Measurements from ENCODE around the gene UPK3A.
A peak's percentile ranks its signal among the peaks of the same experiment; 100 is the strongest.

UPK3A gene

DNA sequence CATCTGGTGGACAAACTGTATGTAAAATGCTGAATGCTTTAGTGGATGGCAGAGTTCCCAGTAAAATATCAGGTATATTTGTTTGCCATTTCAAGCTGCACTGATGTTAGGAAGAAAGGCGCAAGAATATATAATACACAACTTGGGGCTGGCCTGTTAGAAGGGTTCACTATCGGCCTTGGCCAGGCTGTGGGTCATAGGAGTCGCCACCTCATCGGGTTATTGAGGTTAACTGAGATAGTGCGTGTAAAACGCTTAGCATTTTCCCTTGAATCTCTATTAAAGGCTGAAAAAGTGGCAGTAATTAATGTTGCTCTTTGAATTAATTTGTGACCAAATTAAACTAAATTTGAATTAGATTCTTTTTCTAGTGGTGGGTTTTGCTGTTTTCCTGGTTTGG is 30.0 kb downstream of the UPK3A start:
- no peak overlapping the region for H3K4me3 ChIP-seq (ENCODE audit: low read length)
- no peaks in the 10 kb centered on the region for H3K36me3 ChIP-seq (ENCODE audit: control insufficient read depth, insufficient read depth, low read length, severe bottlenecking)
- H3K9ac ChIP-seq (ENCODE audit: low read length), result no peak overlapping the region
- peaks cover 38% of the 10 kb centered on the region for H3K4me1 ChIP-seq (ENCODE audit: control insufficient read depth, insufficient read depth, low read length)
- H3K27me3 ChIP-seq (replicated peaks; ENCODE audit: control insufficient read depth, insufficient read depth, low read length), result no peaks in the 10 kb centered on the region
- no peak for DNase-seq (ENCODE audit: low read depth)
- H3K9me3 ChIP-seq (ENCODE audit: control insufficient read depth, low read length), result no peaks in the 10 kb centered on the region

DNA sequence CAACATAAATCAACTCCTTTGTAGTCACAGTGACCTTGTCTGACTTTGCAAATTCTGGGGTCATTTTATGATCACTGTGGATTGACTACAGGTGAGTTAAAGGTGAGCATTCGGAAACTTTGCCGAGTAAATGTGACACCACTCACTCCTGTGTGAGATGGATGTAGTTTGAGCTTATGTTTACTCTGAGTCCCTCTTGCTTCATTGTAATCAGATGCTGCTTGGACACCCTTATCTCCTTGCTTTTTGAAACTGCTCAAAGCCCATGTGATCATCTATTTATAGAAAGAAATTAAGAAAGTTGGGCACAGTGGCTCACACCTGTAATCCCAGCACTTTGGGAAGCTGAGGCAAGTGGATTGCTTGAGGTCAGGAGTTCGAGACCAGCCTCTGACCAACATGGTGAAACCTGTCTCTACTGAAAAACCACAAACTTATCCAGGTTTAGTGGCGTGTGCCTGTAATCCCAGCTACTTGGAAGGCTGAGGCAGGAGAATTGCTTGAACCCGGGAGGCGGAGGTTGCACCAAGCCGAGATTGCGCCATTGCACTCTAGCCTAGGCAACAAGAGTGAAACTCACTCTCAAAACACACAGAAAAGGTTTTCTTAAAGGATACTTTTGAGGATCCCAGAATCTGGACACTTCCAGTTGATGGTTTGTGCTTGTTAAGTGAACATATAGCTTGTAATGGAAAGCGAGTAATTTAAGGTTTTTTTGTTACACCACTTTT is 32.2 kb downstream of the UPK3A start:
- H3K36me3 ChIP-seq (ENCODE audit: control insufficient read depth, insufficient read depth, low read length, severe bottlenecking), result no peaks in the 10 kb centered on the region
- H3K4me3 ChIP-seq (ENCODE audit: low read length), result no peak overlapping the region
- no peak overlapping the region for H3K9ac ChIP-seq (ENCODE audit: low read length)
- no peak for DNase-seq (ENCODE audit: low read depth)
- H3K9me3 ChIP-seq (ENCODE audit: control insufficient read depth, low read length), result no peaks in the 10 kb centered on the region
- peaks cover 38% of the 10 kb centered on the region for H3K4me1 ChIP-seq (ENCODE audit: control insufficient read depth, insufficient read depth, low read length)
- H3K27me3 ChIP-seq (replicated peaks; ENCODE audit: control insufficient read depth, insufficient read depth, low read length), result no peaks in the 10 kb centered on the region

DNA sequence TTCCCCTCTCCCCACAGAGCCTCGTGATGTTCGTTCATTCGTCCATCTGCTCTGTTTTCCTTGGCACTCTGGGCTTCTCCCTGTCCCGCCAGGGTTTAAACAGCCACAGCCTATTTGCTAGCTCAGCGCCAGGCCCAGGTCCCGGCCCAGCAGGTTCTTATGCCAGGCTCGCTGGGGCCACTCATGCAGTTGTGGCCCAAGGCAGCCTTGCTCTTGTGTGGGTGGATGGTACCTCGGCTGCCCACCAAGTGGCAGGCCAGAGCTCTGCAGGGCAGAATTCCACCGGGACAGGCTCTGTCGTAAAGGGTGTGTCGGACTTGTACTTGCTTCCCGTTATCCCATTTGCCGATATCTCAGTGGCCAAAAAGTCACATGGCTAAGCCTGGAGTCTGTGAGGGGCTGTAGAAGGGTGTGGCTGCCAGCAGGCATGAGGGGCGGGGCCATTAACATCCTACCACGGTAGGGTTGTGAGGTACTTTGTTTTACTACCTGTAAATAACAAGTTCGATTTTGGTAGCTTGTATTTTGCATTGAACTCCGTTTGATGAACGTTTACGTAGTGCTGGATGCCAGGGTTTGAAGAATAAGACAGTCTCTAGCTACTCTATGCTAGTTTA is 32.9 kb downstream of the UPK3A start:
- H3K4me3 ChIP-seq (ENCODE audit: low read length), result no peak overlapping the region
- no peaks in the 10 kb centered on the region for H3K9me3 ChIP-seq (ENCODE audit: control insufficient read depth, low read length)
- peak; percentile 17 for DNase-seq (ENCODE audit: low read depth)
- H3K4me1 ChIP-seq (ENCODE audit: control insufficient read depth, insufficient read depth, low read length), result peaks cover 38% of the 10 kb centered on the region
- peak overlapping the region; percentile 31 for H3K9ac ChIP-seq (ENCODE audit: low read length)
- H3K27me3 ChIP-seq (replicated peaks; ENCODE audit: control insufficient read depth, insufficient read depth, low read length), result no peaks in the 10 kb centered on the region
- peaks cover 3% of the 10 kb centered on the region for H3K36me3 ChIP-seq (ENCODE audit: control insufficient read depth, insufficient read depth, low read length, severe bottlenecking)

DNA sequence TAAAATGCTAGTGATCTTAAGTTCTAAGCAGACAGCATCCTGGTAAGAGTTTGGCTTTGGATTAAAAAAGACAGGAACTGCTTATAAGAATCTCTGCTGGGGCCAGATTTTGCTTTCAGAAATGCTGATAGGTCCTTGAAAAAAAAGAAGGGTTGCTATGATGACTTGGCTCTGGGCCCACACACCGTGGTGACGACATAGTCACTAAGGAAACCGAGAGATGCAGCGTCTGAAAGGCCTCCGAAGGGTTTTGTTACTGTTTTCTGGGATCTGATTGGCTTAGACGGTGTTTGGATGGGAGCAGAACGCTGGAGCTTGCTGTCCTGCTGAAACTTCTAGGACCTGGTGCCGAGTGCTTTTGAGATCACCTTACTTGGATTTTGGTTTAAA is 33.4 kb downstream of the UPK3A start:
- no peaks in the 10 kb centered on the region for H3K9me3 ChIP-seq (ENCODE audit: control insufficient read depth, low read length)
- H3K9ac ChIP-seq (ENCODE audit: low read length), result peak overlapping the region; percentile 31
- H3K36me3 ChIP-seq (ENCODE audit: control insufficient read depth, insufficient read depth, low read length, severe bottlenecking), result peaks cover 7% of the 10 kb centered on the region
- peaks cover 38% of the 10 kb centered on the region for H3K4me1 ChIP-seq (ENCODE audit: control insufficient read depth, insufficient read depth, low read length)
- H3K4me3 ChIP-seq (ENCODE audit: low read length), result no peak overlapping the region
- H3K27me3 ChIP-seq (replicated peaks; ENCODE audit: control insufficient read depth, insufficient read depth, low read length), result no peaks in the 10 kb centered on the region
- peak; percentile 94 for DNase-seq (ENCODE audit: low read depth)

DNA sequence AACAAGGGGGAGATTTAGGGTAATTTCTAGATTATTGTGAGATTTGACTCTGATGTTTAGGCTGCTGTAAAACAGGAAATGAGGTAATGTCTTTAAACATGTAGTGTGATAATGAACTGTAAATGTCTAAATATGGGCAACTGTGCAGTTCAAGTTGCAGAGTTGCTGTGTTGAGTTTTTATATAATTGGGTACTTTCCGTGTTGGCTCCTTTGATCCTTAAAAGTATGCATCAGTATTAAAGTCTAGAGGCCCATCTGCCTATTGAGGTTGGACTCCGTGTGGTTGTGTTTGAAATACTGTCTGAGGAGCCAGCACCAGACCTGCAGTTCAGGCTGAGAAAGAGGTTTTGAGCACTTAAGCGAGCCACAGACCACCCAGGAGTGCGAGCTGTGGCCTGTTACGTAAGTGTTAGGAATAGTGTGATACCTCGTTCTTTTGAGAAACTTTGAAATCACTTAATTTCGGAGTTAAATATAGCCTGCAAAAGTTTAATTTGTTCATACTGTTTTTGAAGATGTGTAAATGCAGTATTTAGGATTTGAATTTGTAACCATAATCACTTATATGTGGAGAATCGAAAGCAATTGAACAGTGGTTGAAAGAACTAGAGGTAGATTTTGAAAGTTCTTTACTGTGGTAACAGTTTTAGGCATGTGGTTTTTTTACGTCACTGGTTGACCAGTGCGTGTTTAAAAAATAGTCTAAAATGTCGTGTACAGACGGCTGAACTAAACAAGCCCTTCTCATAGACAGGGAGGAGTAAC is 34.0 kb downstream of the UPK3A start:
- Histone ChIP-seq H3K36me3 (ENCODE audit: control insufficient read depth, insufficient read depth, low read length, severe bottlenecking) (peaks cover 13% of the 10 kb centered on the region), H3K9ac (ENCODE audit: low read length) (peak overlapping the region; percentile 58), H3K27me3 (replicated peaks; ENCODE audit: control insufficient read depth, insufficient read depth, low read length) (no peaks in the 10 kb centered on the region), H3K9me3 (ENCODE audit: control insufficient read depth, low read length) (no peaks in the 10 kb centered on the region), H3K4me1 (ENCODE audit: control insufficient read depth, insufficient read depth, low read length) (peaks cover 38% of the 10 kb centered on the region), H3K4me3 (ENCODE audit: low read length) (no peak overlapping the region)
- no peak for DNase-seq (ENCODE audit: low read depth)

DNA sequence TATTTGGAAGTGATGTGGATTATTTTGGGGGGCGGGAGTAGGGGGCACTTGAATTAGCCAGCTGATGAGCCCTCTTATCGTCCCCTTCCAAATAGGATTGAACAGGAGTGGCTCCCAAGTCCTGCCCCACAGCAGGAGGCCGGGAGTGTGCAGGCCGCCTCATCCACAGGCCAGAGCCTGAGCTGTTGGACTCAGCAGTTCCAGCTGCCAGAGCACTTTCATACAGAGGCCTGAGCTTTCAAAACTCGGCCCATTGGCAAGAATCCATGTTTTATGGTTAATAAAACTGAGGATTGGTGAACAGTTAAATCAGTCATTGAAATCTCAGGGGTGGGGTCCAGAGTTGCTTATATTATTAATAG is 34.6 kb downstream of the UPK3A start:
- no peak overlapping the region for H3K4me3 ChIP-seq (ENCODE audit: low read length)
- no peaks in the 10 kb centered on the region for H3K27me3 ChIP-seq (replicated peaks; ENCODE audit: control insufficient read depth, insufficient read depth, low read length)
- peak; percentile 29 for DNase-seq (ENCODE audit: low read depth)
- peak overlapping the region; percentile 58 for H3K9ac ChIP-seq (ENCODE audit: low read length)
- H3K4me1 ChIP-seq (ENCODE audit: control insufficient read depth, insufficient read depth, low read length), result peaks cover 38% of the 10 kb centered on the region
- peaks cover 19% of the 10 kb centered on the region for H3K36me3 ChIP-seq (ENCODE audit: control insufficient read depth, insufficient read depth, low read length, severe bottlenecking)
- H3K9me3 ChIP-seq (ENCODE audit: control insufficient read depth, low read length), result no peaks in the 10 kb centered on the region

DNA sequence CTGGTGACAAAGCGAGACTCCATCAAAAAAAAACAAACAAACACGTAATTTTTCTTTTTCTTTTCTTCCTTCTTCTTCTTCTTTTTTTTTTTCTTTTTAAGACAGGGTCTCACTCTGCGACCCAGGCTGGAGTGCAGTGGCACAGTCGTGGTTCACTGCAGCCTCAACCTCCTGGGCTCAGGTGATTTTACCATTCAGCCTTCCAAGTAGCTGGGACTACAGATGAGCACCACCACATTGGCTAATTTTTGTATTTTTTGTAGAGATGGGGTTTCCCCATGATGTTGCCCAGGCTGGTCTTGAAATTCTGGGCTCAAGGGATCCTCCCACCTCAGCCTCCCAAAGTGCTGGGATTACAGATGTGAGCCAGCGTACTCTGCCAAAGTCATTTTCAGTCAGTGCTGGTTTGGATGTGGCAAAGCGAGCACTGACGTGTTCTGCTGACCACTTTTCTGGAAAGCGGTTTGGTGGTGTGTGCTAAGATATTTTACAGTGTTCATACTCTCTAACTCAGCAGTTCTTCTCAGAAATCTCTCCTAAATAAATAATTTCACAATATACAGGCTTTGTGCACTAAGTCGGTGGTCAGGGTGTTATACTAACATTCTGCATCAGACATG is 35.7 kb downstream of the UPK3A start:
- no peak overlapping the region for H3K9ac ChIP-seq (ENCODE audit: low read length)
- no peaks in the 10 kb centered on the region for H3K27me3 ChIP-seq (replicated peaks; ENCODE audit: control insufficient read depth, insufficient read depth, low read length)
- no peaks in the 10 kb centered on the region for H3K9me3 ChIP-seq (ENCODE audit: control insufficient read depth, low read length)
- peaks cover 38% of the 10 kb centered on the region for H3K4me1 ChIP-seq (ENCODE audit: control insufficient read depth, insufficient read depth, low read length)
- peaks cover 22% of the 10 kb centered on the region for H3K36me3 ChIP-seq (ENCODE audit: control insufficient read depth, insufficient read depth, low read length, severe bottlenecking)
- DNase-seq (ENCODE audit: low read depth), result no peak
- H3K4me3 ChIP-seq (ENCODE audit: low read length), result no peak overlapping the region

DNA sequence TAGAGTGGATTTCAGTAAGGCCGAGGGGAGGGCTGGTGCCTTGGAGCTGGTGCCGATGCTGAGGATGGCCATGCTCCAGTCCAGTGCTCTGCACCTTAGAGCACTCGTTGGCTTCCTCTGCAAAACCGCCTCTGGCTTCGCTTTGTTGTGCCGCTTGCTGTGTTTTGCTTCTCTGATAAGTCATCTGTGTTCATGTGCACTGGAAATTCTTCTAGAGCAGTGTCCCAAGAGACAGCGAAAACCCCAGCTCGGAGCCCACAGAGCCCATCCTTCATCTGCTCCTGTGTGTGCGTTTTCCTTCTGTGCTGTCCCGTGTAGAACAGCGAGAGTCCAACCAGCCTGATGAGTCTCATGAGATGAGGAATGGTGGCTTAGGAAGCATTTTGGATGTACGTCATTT is 37.1 kb downstream of the UPK3A start:
- Histone ChIP-seq H3K9ac (ENCODE audit: low read length) (no peak overlapping the region), H3K4me1 (ENCODE audit: control insufficient read depth, insufficient read depth, low read length) (peaks cover 37% of the 10 kb centered on the region), H3K36me3 (ENCODE audit: control insufficient read depth, insufficient read depth, low read length, severe bottlenecking) (peaks cover 22% of the 10 kb centered on the region), H3K4me3 (ENCODE audit: low read length) (no peak overlapping the region), H3K27me3 (replicated peaks; ENCODE audit: control insufficient read depth, insufficient read depth, low read length) (no peaks in the 10 kb centered on the region), H3K9me3 (ENCODE audit: control insufficient read depth, low read length) (no peaks in the 10 kb centered on the region)
- DNase-seq (ENCODE audit: low read depth), result no peak

DNA sequence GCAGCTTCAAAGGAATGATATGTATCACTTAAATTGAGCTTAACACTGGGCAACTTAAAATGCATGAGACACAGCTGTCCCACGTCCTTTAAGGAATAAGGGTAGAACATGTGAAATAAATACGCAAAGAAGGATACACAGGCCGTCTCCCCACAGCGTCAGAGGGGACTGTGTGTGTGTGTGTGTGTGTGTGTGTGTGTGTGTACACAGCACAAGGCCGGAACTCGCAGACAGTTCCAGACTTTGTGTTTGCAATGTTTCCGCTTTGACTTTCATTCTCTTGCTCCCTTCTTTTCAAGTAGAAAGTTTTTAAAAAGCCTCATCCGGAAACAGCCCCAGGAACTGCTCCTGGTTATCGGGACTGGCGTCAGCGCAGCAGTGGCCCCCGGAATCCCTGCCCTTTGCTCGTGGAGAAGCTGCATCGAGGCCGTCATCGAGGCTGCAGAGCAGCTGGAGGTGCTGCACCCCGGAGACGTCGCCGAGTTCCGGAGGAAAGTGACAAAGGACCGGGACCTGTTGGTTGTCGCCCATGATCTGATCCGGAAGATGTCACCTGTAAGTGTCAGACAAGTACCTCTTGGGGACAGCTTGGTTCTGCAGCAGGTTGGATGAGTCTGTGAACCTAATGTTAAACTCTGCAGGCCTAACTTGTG is 38.2 kb downstream of the UPK3A start:
- H3K4me3 ChIP-seq (ENCODE audit: low read length), result no peak overlapping the region
- no peaks in the 10 kb centered on the region for H3K9me3 ChIP-seq (ENCODE audit: control insufficient read depth, low read length)
- peaks cover 25% of the 10 kb centered on the region for H3K4me1 ChIP-seq (ENCODE audit: control insufficient read depth, insufficient read depth, low read length)
- DNase-seq (ENCODE audit: low read depth), result no peak
- H3K27me3 ChIP-seq (replicated peaks; ENCODE audit: control insufficient read depth, insufficient read depth, low read length), result no peaks in the 10 kb centered on the region
- H3K9ac ChIP-seq (ENCODE audit: low read length), result no peak overlapping the region
- peaks cover 26% of the 10 kb centered on the region for H3K36me3 ChIP-seq (ENCODE audit: control insufficient read depth, insufficient read depth, low read length, severe bottlenecking)

DNA sequence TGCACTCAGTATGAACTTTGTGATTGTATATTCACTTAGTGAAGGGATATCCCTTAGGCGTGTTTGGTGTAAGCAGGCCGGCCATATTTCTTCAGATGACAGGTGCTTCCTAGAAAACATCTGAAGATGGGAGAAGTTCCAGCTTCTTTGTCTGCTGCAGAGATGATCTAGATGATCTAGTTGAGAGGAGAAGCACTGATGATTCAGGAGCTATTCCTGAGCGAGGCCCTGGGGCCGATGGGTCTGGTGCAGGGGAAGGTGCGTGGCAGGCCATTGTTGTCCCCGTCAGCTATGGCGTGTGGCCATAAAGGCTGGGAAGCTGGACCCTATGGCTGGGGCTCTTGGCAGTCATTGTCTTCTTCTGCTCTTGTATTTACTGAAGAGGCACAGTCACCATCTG is 38.9 kb downstream of the UPK3A start:
- peaks cover 18% of the 10 kb centered on the region for H3K4me1 ChIP-seq (ENCODE audit: control insufficient read depth, insufficient read depth, low read length)
- no peaks in the 10 kb centered on the region for H3K9me3 ChIP-seq (ENCODE audit: control insufficient read depth, low read length)
- no peak for DNase-seq (ENCODE audit: low read depth)
- no peaks in the 10 kb centered on the region for H3K27me3 ChIP-seq (replicated peaks; ENCODE audit: control insufficient read depth, insufficient read depth, low read length)
- no peak overlapping the region for H3K9ac ChIP-seq (ENCODE audit: low read length)
- H3K4me3 ChIP-seq (ENCODE audit: low read length), result no peak overlapping the region
- H3K36me3 ChIP-seq (ENCODE audit: control insufficient read depth, insufficient read depth, low read length, severe bottlenecking), result peaks cover 26% of the 10 kb centered on the region

DNA sequence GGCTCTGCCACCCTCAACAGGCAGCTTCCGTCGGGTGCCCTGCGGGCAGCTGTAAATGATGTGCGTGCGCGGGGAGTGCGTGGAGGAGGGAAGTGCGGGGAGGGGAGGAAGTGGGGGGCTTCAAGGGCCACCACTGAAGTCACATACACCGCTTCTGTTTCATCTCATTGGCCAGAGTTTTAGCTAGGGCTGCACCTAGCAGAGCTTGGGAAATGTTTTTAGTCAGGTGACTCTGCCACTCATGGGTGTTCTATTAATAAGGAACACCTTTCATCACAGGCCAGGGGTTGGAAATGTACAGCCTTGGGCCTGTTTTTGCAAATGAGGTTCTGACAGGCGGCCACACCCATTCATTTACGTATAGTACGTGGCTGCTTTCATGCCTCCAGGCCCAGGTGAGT is 39.6 kb downstream of the UPK3A start:
- no peaks in the 10 kb centered on the region for H3K27me3 ChIP-seq (replicated peaks; ENCODE audit: control insufficient read depth, insufficient read depth, low read length)
- peaks cover 26% of the 10 kb centered on the region for H3K36me3 ChIP-seq (ENCODE audit: control insufficient read depth, insufficient read depth, low read length, severe bottlenecking)
- DNase-seq (ENCODE audit: low read depth), result no peak
- peaks cover 12% of the 10 kb centered on the region for H3K4me1 ChIP-seq (ENCODE audit: control insufficient read depth, insufficient read depth, low read length)
- H3K9ac ChIP-seq (ENCODE audit: low read length), result no peak overlapping the region
- no peaks in the 10 kb centered on the region for H3K9me3 ChIP-seq (ENCODE audit: control insufficient read depth, low read length)
- H3K4me3 ChIP-seq (ENCODE audit: low read length), result no peak overlapping the region
